GM10248 (cell line): ENCODE data around the gene CKLF.

Source experiments
- CTCF ChIA-PET: fragments of 300-600 bp; sonication (Branson Sonifier 250); formaldehyde crosslinking; extraction: SDS; loops from one replicate; lab custom pipeline; 2021; ENCODE audit warnings: antibody characterized with exemption; lab: Yijun Ruan, JAX
- POLR2A ChIA-PET: fragments of 350-650 bp; sonication (Branson Sonifier 250); formaldehyde crosslinking; extraction: SDS; loops from one replicate; lab custom pipeline; 2020; ENCODE audit warnings: antibody characterized with exemption; lab: Yijun Ruan, JAX
- DNase-seq: peaks from one replicate; pipeline ENCODE4 v3.0.0; 2012; ENCODE audit errors: extremely low spot score
- TF ChIP-seq, protein P1 (sequence below): IDR thresholded peaks from 2 replicates; pipeline ENCODE4 v1.5.1; 2012; ENCODE audit warnings: mild to moderate bottlenecking, low read depth; ENCODE audit errors: extremely low read depth, missing control alignments, control extremely low read depth

Gene CKLF

DNA sequence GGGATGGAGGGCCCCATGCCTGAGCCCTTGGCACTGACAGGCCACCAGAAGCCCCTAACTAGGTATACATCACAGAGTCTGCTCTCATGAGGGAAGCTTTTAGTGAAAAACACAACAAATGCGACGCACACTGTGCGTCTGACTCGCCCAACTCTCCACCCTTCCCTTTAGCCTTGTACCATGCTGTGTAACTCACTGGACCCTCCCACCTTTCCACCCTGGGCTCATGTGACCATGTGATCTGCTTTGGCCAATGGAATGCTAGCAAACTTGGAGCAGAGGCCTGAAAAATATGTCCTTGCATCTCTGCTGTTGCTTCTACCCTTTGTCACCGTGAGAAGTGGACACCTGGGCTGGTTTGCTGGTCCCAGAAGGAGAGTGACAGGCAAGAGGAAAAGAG, 24.1 kb upstream of the CKLF start:
- POLR2A ChIA-PET: no interaction called here
- CTCF ChIA-PET: interaction anchor here (1.3 to 1.6 kb wide), 3 partner anchors 11 to 61 kb away, joined by 4 read pairs; no protein-coding TSS in a partner anchor
- DNase-seq: no peak
- TF ChIP-seq, protein P1, sequence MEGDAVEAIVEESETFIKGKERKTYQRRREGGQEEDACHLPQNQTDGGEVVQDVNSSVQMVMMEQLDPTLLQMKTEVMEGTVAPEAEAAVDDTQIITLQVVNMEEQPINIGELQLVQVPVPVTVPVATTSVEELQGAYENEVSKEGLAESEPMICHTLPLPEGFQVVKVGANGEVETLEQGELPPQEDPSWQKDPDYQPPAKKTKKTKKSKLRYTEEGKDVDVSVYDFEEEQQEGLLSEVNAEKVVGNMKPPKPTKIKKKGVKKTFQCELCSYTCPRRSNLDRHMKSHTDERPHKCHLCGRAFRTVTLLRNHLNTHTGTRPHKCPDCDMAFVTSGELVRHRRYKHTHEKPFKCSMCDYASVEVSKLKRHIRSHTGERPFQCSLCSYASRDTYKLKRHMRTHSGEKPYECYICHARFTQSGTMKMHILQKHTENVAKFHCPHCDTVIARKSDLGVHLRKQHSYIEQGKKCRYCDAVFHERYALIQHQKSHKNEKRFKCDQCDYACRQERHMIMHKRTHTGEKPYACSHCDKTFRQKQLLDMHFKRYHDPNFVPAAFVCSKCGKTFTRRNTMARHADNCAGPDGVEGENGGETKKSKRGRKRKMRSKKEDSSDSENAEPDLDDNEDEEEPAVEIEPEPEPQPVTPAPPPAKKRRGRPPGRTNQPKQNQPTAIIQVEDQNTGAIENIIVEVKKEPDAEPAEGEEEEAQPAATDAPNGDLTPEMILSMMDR: no peak

DNA sequence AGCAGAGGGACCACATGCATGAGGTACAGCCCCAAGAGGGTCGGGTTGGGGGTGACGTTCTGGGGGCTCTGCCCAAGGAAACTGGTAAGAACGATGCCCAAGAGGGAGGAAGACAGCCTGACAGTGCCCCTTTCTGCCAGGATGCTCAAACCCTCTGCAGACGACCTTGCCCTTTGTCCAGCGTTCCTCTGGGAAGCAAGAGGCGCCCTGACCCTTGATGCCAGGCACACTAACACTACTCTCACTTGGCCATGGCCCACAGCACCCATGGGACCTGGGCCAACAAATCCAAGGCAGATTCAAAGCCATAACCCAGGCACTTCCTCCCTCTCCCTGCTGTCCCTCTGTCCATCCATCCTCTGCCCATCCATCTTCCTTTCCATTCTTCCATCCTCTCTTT, 22.9 kb upstream of the CKLF start:
- ChIA-PET POLR2A (no interaction called here), CTCF (interaction anchor here (1.6 kb wide), 1 partner anchor 302 kb away, joined by 3 read pairs; the partner anchor contains the start of gene NAE1)
- TF ChIP-seq, protein P1: no peak
- no peak for DNase-seq

DNA sequence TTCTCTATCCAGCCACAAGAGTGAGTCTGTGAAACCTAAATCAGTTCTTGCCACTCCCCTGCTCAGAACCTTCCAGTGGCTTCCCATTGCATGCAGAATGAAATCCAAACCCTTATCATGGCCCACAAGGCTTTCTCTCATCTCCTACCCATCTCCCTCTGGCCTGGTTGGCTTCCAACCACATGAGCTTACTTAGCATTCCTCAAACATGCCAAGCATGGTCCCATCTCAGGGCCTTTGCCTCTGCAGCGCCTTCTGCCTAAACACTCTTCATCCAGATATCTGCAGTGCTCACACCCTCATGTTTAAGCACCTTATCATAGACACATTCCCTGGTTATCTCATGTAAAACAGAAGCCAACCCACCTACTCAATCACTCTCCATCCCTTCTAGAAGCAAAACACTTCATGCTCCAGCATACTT, 18.0 kb upstream of the CKLF start:
- DNase-seq: no peak
- ChIA-PET POLR2A (no interaction called here), CTCF (interaction anchor here (2.1 kb wide), 1 partner anchor 10 kb away, joined by 5 read pairs; no protein-coding TSS in a partner anchor)
- TF ChIP-seq, protein P1: no peak

DNA sequence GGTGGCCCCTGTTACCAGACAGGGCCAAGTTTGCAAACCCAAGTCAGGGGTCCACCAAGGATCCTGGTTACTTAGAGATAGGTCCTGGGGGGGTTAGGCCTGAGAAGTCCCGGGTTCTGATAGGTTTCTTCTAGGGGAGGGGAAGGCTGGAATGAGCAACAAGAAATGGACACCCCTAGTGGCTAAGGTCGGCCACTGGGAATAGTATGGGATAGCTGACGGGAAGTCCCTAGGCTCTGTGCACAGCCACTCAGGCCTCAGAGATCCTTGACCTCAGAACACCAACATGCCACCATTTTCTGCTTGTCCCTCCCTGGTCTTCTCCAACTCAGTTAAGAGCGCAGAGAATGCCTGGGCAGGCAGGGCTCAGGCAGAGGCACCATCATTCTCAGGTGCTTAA, 15.9 kb upstream of the CKLF start:
- ChIA-PET CTCF (interaction anchor here (1.2 to 2.0 kb wide), 3 partner anchors 10 to 12 kb away, joined by 4 to 5 read pairs (median 5); no protein-coding TSS in a partner anchor), POLR2A (no interaction called here)
- TF ChIP-seq, protein P1: no peak
- no peak for DNase-seq

DNA sequence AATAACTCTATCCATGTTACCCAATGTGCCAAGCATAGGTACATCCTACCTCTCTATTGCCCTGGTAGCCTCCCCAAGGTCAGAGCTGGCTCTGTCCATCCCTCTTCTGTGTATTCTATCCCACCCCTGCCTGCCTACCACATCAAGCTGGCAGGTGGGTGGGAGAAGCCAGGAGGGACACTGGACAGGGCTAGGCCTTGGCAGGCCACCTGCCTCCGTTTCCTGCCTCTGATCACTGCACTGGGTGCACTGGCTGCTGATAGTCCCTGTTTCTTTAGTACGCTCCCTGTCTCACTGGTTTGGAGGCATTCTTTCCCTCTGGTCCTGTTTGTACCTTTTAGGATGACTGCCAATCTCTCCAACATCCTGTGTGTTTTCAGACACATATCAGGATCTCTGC, 15.1 kb upstream of the CKLF start:
- no peak for DNase-seq
- ChIA-PET CTCF (interaction anchor here (1.5 to 2.0 kb wide), 2 partner anchors 11 kb away, joined by 4 to 5 read pairs; no protein-coding TSS in a partner anchor), POLR2A (no interaction called here)
- TF ChIP-seq, protein P1: no peak

DNA sequence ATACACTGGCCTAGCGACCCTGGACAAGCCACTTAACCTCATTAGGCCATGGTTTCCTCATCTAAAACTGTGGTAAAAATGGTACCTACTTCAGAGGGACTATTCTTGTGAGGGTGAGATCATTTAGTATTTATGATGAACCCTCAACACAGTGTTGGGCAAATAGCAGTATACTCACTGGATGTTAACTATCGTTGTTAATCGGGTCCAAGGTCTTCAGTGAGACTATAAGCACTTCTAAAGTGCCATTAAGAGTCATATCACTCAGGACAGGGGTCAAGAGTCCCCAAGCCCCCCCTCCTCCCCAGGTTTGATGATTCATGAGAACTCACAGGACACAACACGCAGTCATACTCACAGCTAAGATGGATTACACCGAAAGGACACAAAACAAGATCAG, 13.5 kb upstream of the CKLF start:
- CTCF ChIA-PET: interaction anchor here (1.0 to 1.5 kb wide), 4 partner anchors 12 to 14 kb away, joined by 3 to 6 read pairs (median 4); partner anchors contain the start of gene CKLF
- TF ChIP-seq, protein P1: no peak
- POLR2A ChIA-PET: no interaction called here
- no peak for DNase-seq
